IMR-90 (cell line): ENCODE data around the gene CLMP. TPM values are rescaled to one million over a fixed set of nuclear protein-coding genes. Genes with fewer than 3 reads are reported as not detected.

Experiments used
- ATAC-seq: fragments of 200-7000 bp; cut with Tn5 transposase; 2 replicates; pipeline ENCODE4 v1.9.1; 2020; ENCODE audit warnings: low read depth, mild to moderate bottlenecking, moderate library complexity
- BruUV-seq: library from RNA; stranded (reverse); fragments of 400-500 nt; replicated peaks from 2 replicates; lab custom pipeline; 2021; lab: Mats Ljungman, UMichigan
- CTCF ChIA-PET: fragments of 300-600 bp; formaldehyde crosslinking; extraction: SDS; loops from one replicate; lab custom pipeline; 2021; ENCODE audit warnings: antibody characterized with exemption; lab: Yijun Ruan, JAX
- POLR2A ChIA-PET: fragments of 300-600 bp; sonication (Branson Sonifier 250); formaldehyde crosslinking; loops from one replicate; lab custom pipeline; 2022; ENCODE audit warnings: antibody characterized with exemption; ENCODE audit not compliant: unreplicated experiment; lab: Charles Lee
- DNase-seq: peaks from one replicate; pipeline ENCODE4 v3.0.0; 2013
- H2AFZ ChIP-seq: replicated peaks from 2 replicates; pipeline ENCODE3; 2013; ENCODE audit warnings: low read length, mild to moderate bottlenecking; ENCODE audit not compliant: poor library complexity
- H2AK5ac ChIP-seq: 2 replicates; pipeline ENCODE4 v1.6.1; 2013; ENCODE audit warnings: low read depth, low read length, inconsistent platforms
- H2AK9ac ChIP-seq: replicated peaks from 2 replicates; pipeline ENCODE3; 2013; ENCODE audit warnings: mild to moderate bottlenecking, low read depth, low read length, moderate library complexity; ENCODE audit not compliant: poor library complexity
- H2BK120ac ChIP-seq: 2 replicates; pipeline ENCODE4 v1.6.1; 2013; ENCODE audit warnings: low read depth, low read length, inconsistent platforms
- H2BK15ac ChIP-seq: 3 replicates; pipeline ENCODE4 v1.6.1; 2013; ENCODE audit warnings: low read depth, low read length, inconsistent platforms
- H2BK20ac ChIP-seq: 2 replicates; pipeline ENCODE4 v1.6.1; 2013; ENCODE audit warnings: low read depth, mild to moderate bottlenecking, inconsistent platforms, low read length, moderate library complexity
- H2BK5ac ChIP-seq: 2 replicates; pipeline ENCODE4 v1.6.1; 2013; ENCODE audit warnings: mild to moderate bottlenecking, low read depth, low read length, inconsistent platforms; ENCODE audit not compliant: poor library complexity, severe bottlenecking
- H3K14ac ChIP-seq: replicated peaks from 2 replicates; pipeline ENCODE4 v1.6.1; 2013; ENCODE audit warnings: low read depth, low read length, inconsistent platforms
- H3K18ac ChIP-seq: 2 replicates; pipeline ENCODE4 v1.6.1; 2013; ENCODE audit warnings: low read depth, low read length, control low read depth
- H3K23ac ChIP-seq: 2 replicates; pipeline ENCODE4 v1.6.1; 2013; ENCODE audit warnings: low read depth, low read length, inconsistent platforms
- H3K27ac ChIP-seq: 2 replicates; pipeline ENCODE4 v1.5.1; 2013; ENCODE audit warnings: mild to moderate bottlenecking, control low read depth, low read length; ENCODE audit not compliant: insufficient read depth
- H3K27me3 ChIP-seq: 2 replicates; pipeline ENCODE4 v1.6.1; 2013; ENCODE audit warnings: low read length; ENCODE audit not compliant: control insufficient read depth, insufficient read depth
- H3K36me3 ChIP-seq: 2 replicates; pipeline ENCODE4 v1.6.1; 2013; ENCODE audit warnings: low read length, mixed read lengths; ENCODE audit not compliant: control insufficient read depth, insufficient read depth
- H3K4ac ChIP-seq: 2 replicates; pipeline ENCODE4 v1.6.1; 2013; ENCODE audit warnings: low read depth, low read length, inconsistent platforms
- H3K4me1 ChIP-seq: 2 replicates; pipeline ENCODE4 v1.6.1; 2013; ENCODE audit warnings: low read length, mixed read lengths; ENCODE audit not compliant: control insufficient read depth, insufficient read depth
- H3K4me2 ChIP-seq: 2 replicates; pipeline ENCODE4 v1.6.1; 2013; ENCODE audit warnings: low read depth, mild to moderate bottlenecking, control low read depth, low read length, moderate library complexity
- H3K4me3 ChIP-seq: 2 replicates; pipeline ENCODE4 v1.5.1; 2013; ENCODE audit warnings: low read depth, mild to moderate bottlenecking, control low read depth, low read length, moderate library complexity; ENCODE audit not compliant: insufficient read depth
- H3K56ac ChIP-seq: 2 replicates; pipeline ENCODE4 v1.6.1; 2013; ENCODE audit warnings: low read length, inconsistent platforms; ENCODE audit not compliant: insufficient read depth; ENCODE audit errors: extremely low read depth
- H3K79me1 ChIP-seq, 2 experiments: 2 replicates each; pipeline ENCODE4 v1.6.1; 2013; ENCODE audit warnings: low read length in 2 of 2, inconsistent platforms in 1 of 2, low read depth in 1 of 2
- H3K9ac ChIP-seq: 2 replicates; pipeline ENCODE4 v1.6.1; 2013; ENCODE audit warnings: low read depth, low read length, control low read depth
- H3K9me1 ChIP-seq: 2 replicates; pipeline ENCODE4 v1.6.1; 2013; ENCODE audit warnings: low read length, inconsistent platforms; ENCODE audit not compliant: insufficient read depth
- H3K9me3 ChIP-seq: 2 replicates; pipeline ENCODE4 v1.6.1; 2013; ENCODE audit warnings: low read length; ENCODE audit not compliant: control insufficient read depth, insufficient read depth
- H4K20me1 ChIP-seq: 2 replicates; pipeline ENCODE4 v1.6.1; 2013; ENCODE audit warnings: low read length, inconsistent platforms; ENCODE audit not compliant: insufficient read depth
- H4K5ac ChIP-seq: 2 replicates; pipeline ENCODE4 v1.6.1; 2013; ENCODE audit warnings: mild to moderate bottlenecking, low read depth, low read length, control low read depth
- H4K8ac ChIP-seq, 2 experiments: 2 replicates each; pipeline ENCODE4 v1.6.1; 2013; ENCODE audit warnings: low read depth in 2 of 2, low read length in 2 of 2, control low read depth in 1 of 2, inconsistent platforms in 1 of 2
- H4K91ac ChIP-seq: 2 replicates; pipeline ENCODE4 v1.6.1; 2013; ENCODE audit warnings: low read depth, low read length, inconsistent platforms; ENCODE audit not compliant: insufficient read depth
- BHLHE40 ChIP-seq: fragments of 150-350 bp; IDR thresholded peaks from 2 replicates; pipeline ENCODE4 v1.6.1; 2016; ENCODE audit warnings: mild to moderate bottlenecking, low read depth, low read length
- MAZ ChIP-seq: IDR thresholded peaks from 2 replicates; pipeline ENCODE4 v1.6.1; 2012; ENCODE audit warnings: low read depth, mild to moderate bottlenecking, low read length, improper control_type of control experiment, moderate library complexity, borderline replicate concordance
- NFE2L2 ChIP-seq: fragments of 150-350 bp; IDR thresholded peaks from 2 replicates; pipeline ENCODE4 v1.6.1; 2016; ENCODE audit warnings: low read depth, mild to moderate bottlenecking, low read length
- POLR2A ChIP-seq: IDR thresholded peaks from 2 replicates; pipeline ENCODE4 v1.6.1; 2012; ENCODE audit warnings: mild to moderate bottlenecking, low read depth, low read length
- RAD21 ChIP-seq: IDR thresholded peaks from 2 replicates; pipeline ENCODE4 v1.6.1; 2012; ENCODE audit warnings: low read length, improper control_type of control experiment
- RCOR1 ChIP-seq: IDR thresholded peaks from 2 replicates; pipeline ENCODE4 v1.6.1; 2012; ENCODE audit warnings: mild to moderate bottlenecking, low read length, improper control_type of control experiment; ENCODE audit not compliant: insufficient replicate concordance
- SMC3 ChIP-seq: fragments of 150-350 bp; IDR thresholded peaks from 2 replicates; pipeline ENCODE4 v1.6.1; 2016; ENCODE audit warnings: low read depth, mild to moderate bottlenecking, antibody characterized with exemption, low read length, moderate library complexity
- WGBS, 2 experiments: methylation state at CpG; one replicate each; pipeline versions ENCODE4 v1.1.5 to v1.1.7; 2013; ENCODE audit warnings: missing lambda C conversion rate in 2 of 2; ENCODE audit not compliant: insufficient read length in 1 of 2; ENCODE audit errors: extremely low coverage in 2 of 2; 5-methylcytosine and 5-hydroxymethylcytosine counted together
- dilution Hi-C: fragments of 300-500 bp; cut with HindIII; formaldehyde crosslinking; loops from one replicate; pipeline ENCODE4 v1.14.3; 2018; ENCODE audit warnings: low sequenced_read_pairs; ENCODE audit not compliant: unreplicated experiment
- in situ Hi-C: fragments of 300-500 bp; cut with MboI; formaldehyde crosslinking; loops from 3 replicates; pipeline ENCODE4 v1.14.3; 2019; ENCODE audit warnings: low sequenced_read_pairs, inconsistent platforms, mixed read lengths
- intact Hi-C: fragments of 100-400 bp; cut with micrococcal nuclease; formaldehyde crosslinking; loops from 2 replicates; pipeline ENCODE4 v1.10.0; 2022
- microRNA-seq, 2 experiments: library from miRNA; stranded (forward) in 1 of 2; unstranded in 1 of 2; fragments of 10-50 nt in 1 of 2; fragments of <30 nt in 1 of 2; gene quantifications in 1 of 2; microRNA quantifications in 1 of 2; one replicate each; pipeline versions ENCODE3 to v1.1.0; 2013 to 2020; ENCODE audit not compliant: insufficient read depth in 1 of 2, insufficient read length in 1 of 2, unreplicated experiment in 1 of 2
- polyA plus RNA-seq, 3 experiments: library from polyadenylated mRNA; depleted of rRNA; stranded (reverse); fragments of >200 nt; gene quantifications; 2 replicates each; pipeline ENCODE4 v1.2.3, GENCODE V29; 2012; ENCODE audit warnings: low replicate concordance in 1 of 3
- small RNA-seq, 5 experiments: library from RNA; depleted of rRNA; stranded (forward); fragments of <200 nt; gene quantifications; one replicate each; pipeline ENCODE3, GENCODE V24; 2012
- total RNA-seq: library from RNA; depleted of rRNA; stranded (reverse); fragments of >200 nt; gene quantifications from 2 replicates; pipeline ENCODE4 v1.2.3, GENCODE V29; 2012; rRNA removed
- TF ChIP-seq, protein P1 (sequence below): conservative IDR thresholded peaks from 2 replicates; pipeline ENCODE4 v1.5.1; 2012; ENCODE audit warnings: mild to moderate bottlenecking, low read depth, low read length, improper control_type of control experiment

Gene CLMP
- total and polyA plus RNA-seq, 2 of the 4 experiments (the other 2 are of a cell fraction): 54.7 to 95.7 TPM

DNA sequence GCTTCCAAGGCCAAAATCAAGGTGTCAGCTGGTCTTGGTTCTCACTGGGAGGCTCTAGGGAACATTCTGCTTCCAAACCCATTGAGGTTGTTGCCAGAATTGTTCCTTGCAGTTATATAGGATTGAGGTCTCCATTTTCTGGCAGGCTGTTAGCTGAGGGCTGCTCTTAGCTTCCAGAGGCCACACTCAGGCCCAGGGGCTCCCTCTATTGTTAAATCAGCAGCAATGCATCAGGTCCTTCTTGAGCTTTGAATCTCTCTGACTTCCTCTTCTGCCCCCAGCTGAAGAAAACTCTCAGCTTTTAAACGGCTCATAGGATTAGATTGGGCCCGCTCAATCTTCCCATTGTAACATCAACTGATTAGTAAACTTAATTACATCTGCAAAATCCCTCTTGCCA, 174.1 kb downstream of the CLMP start:
- ChIA-PET CTCF (interaction anchor here (0.6 to 3.4 kb wide), 19 partner anchors 9 to 392 kb away, joined by 3 to 53 read pairs (median 3); no protein-coding TSS in a partner anchor), POLR2A (no interaction called here)
- no peak overlapping the region for H2AK5ac ChIP-seq
- in situ Hi-C loops: loop anchor here (5.0 to 10.0 kb wide), 3 partner anchors 149 to 416 kb away; no protein-coding TSS in a partner anchor
- no peak overlapping the region for H2BK5ac ChIP-seq
- H3K4ac ChIP-seq: no peak overlapping the region
- no peak overlapping the region for H2BK120ac ChIP-seq
- no peak overlapping the region for H3K4me2 ChIP-seq
- intact Hi-C loops: loop anchor here (10.0 kb wide), 1 partner anchor 454 kb away; no protein-coding TSS in a partner anchor
- no CpG with 5 or more reads among the region's 2 CpGs for WGBS, 2 experiments
- ATAC-seq (peak; percentile 90), DNase-seq (peak; percentile 49)
- dilution Hi-C loops: no loop called here
- H2AK9ac ChIP-seq: no peak overlapping the region
- no peak overlapping the region for H4K91ac ChIP-seq
- no peak overlapping the region for H3K4me3 ChIP-seq
- H3K18ac ChIP-seq: no peak overlapping the region
- no peak overlapping the region for H3K23ac ChIP-seq
- no peak overlapping the region for H3K9ac ChIP-seq
- TF ChIP-seq RAD21: peak; percentile 63
- TF ChIP-seq RCOR1: no peak
- no peak for TF ChIP-seq POLR2A
- TF ChIP-seq BHLHE40: no peak
- peak; percentile 44 for TF ChIP-seq SMC3
- TF ChIP-seq, protein P1, sequence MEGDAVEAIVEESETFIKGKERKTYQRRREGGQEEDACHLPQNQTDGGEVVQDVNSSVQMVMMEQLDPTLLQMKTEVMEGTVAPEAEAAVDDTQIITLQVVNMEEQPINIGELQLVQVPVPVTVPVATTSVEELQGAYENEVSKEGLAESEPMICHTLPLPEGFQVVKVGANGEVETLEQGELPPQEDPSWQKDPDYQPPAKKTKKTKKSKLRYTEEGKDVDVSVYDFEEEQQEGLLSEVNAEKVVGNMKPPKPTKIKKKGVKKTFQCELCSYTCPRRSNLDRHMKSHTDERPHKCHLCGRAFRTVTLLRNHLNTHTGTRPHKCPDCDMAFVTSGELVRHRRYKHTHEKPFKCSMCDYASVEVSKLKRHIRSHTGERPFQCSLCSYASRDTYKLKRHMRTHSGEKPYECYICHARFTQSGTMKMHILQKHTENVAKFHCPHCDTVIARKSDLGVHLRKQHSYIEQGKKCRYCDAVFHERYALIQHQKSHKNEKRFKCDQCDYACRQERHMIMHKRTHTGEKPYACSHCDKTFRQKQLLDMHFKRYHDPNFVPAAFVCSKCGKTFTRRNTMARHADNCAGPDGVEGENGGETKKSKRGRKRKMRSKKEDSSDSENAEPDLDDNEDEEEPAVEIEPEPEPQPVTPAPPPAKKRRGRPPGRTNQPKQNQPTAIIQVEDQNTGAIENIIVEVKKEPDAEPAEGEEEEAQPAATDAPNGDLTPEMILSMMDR: peak; percentile 70
- TF ChIP-seq MAZ: no peak
- no peak for TF ChIP-seq NFE2L2
- H2BK20ac ChIP-seq: no peak overlapping the region
- H3K4me1 ChIP-seq: no peaks in the 10 kb centered on the region
- H3K56ac ChIP-seq: no peak overlapping the region
- no peak overlapping the region for H2AFZ ChIP-seq
- H3K27ac ChIP-seq: no peak overlapping the region
- no peak overlapping the region for H4K5ac ChIP-seq
- no peaks in the 10 kb centered on the region for H3K36me3 ChIP-seq
- no peaks in the 10 kb centered on the region for H3K79me1 ChIP-seq
- no peaks in the 10 kb centered on the region for H4K20me1 ChIP-seq
- H3K9me3 ChIP-seq: no peaks in the 10 kb centered on the region
- no peak overlapping the region for H3K14ac ChIP-seq
- BruUV-seq: no TSS peak
- no peak overlapping the region for H2BK15ac ChIP-seq
- peaks cover 35% of the 10 kb centered on the region for H3K27me3 ChIP-seq
- no peaks in the 10 kb centered on the region; the same call in 1 of the 2 replicates for H3K9me1 ChIP-seq
- H4K8ac ChIP-seq: no peak overlapping the region

Small RNA genes within 50 kb of the gene (microRNA-seq; reads per million reads assigned to microRNA genes)
- gene RPL31P47 (ENCODE audit: insufficient read depth, insufficient read length): not detected
- not detected for gene SNORD14C (ENCODE audit: insufficient read depth, insufficient read length)
- not detected for gene SNORD14D (ENCODE audit: insufficient read depth, insufficient read length)
- 5.2 reads per million for gene SNORD14E (ENCODE audit: insufficient read depth, insufficient read length)

Small RNA genes within 50 kb of the gene (small RNA-seq; reads per million reads assigned to genes)
- gene RPL31P47 (0 reads per million in 5 experiments), gene SNORD14C (0 reads per million in 5 experiments), gene SNORD14D (0 reads per million in 5 experiments), gene SNORD14E (67.2 to 1,707 (median 685) reads per million in 5 experiments)

Other genes starting within 250 kb of the CLMP start
- not detected in 2 replicates for gene BSX, start 213.4 kb downstream of the CLMP start, total RNA-seq
- not detected in 2 replicates for gene BSX, start 213.4 kb downstream of the CLMP start, polyA plus RNA-seq (2012; rRNA removed)
- gene HSPA8, start 133.1 kb downstream of the CLMP start, total RNA-seq: 4,053 and 4,346 TPM in 2 replicates
- gene HSPA8, start 133.1 kb downstream of the CLMP start, polyA plus RNA-seq (2012; rRNA removed): 2,309 and 2,607 TPM in 2 replicates
- 6.1 and 7.2 TPM in 2 replicates for gene GRAMD1B, start 235.0 kb upstream of the CLMP start, total RNA-seq
- 7.1 and 9.2 TPM in 2 replicates for gene GRAMD1B, start 235.0 kb upstream of the CLMP start, polyA plus RNA-seq (2012; rRNA removed)